Astrocyte (in vitro differentiated cells and primary cell): Measurements from ENCODE around the gene ZC3H11A. TPM values are rescaled to one million over a fixed set of nuclear protein-coding genes. Genes with fewer than 3 reads are reported as not detected.
"Not testable (repeated sequence)": the region's sequence is repeated elsewhere in the genome, so short reads cannot be mapped to it uniquely, and the experiment has no call there.

Experiments
- DNase-seq: peaks from one replicate; pipeline ENCODE4 v3.0.0-alpha.2; 2010; ENCODE audit warnings: low read depth
- FAIRE-seq: peaks from 2 replicates; lab custom pipeline; 2011; peaks lifted over from hg19 to GRCh38; lab: Jason Lieb, UNC
- H2AFZ ChIP-seq: 2 replicates; pipeline ENCODE4 v1.6.0; 2012; ENCODE audit warnings: low read depth, low read length, inconsistent platforms
- H3K27ac ChIP-seq: 2 replicates; pipeline ENCODE4 v1.5.1; 2011; ENCODE audit warnings: low read depth, low read length, inconsistent platforms
- H3K27me3 ChIP-seq: 2 replicates; pipeline ENCODE4 v1.6.0; 2011; ENCODE audit warnings: low read length, inconsistent platforms; ENCODE audit not compliant: insufficient read depth
- H3K36me3 ChIP-seq: 2 replicates; pipeline ENCODE4 v1.5.1; 2011; ENCODE audit warnings: low read length, inconsistent platforms; ENCODE audit not compliant: insufficient read depth
- H3K4me1 ChIP-seq: 2 replicates; pipeline ENCODE4 v1.5.1; 2011; ENCODE audit warnings: low read length, inconsistent platforms; ENCODE audit not compliant: insufficient read depth
- H3K4me2 ChIP-seq: 2 replicates; pipeline ENCODE4 v1.6.0; 2012; ENCODE audit warnings: low read length, inconsistent platforms
- H3K4me3 ChIP-seq: 2 replicates; pipeline ENCODE4 v1.5.1; 2011; ENCODE audit warnings: low read depth, mild to moderate bottlenecking, low read length, inconsistent platforms; ENCODE audit not compliant: insufficient read depth
- H3K79me2 ChIP-seq: 2 replicates; pipeline ENCODE4 v1.6.0; 2012; ENCODE audit warnings: mild to moderate bottlenecking, low read length, inconsistent platforms; ENCODE audit not compliant: insufficient read depth
- H3K9ac ChIP-seq: 2 replicates; pipeline ENCODE4 v1.6.0; 2012; ENCODE audit warnings: mild to moderate bottlenecking, low read length, inconsistent platforms
- H3K9me3 ChIP-seq: 2 replicates; pipeline ENCODE4 v1.5.1; 2012; ENCODE audit warnings: low read depth, mild to moderate bottlenecking, low read length, inconsistent platforms; ENCODE audit not compliant: insufficient read depth
- H4K20me1 ChIP-seq: 2 replicates; pipeline ENCODE4 v1.6.0; 2012; ENCODE audit warnings: low read length, inconsistent platforms; ENCODE audit not compliant: insufficient read depth
- H3K27ac Mint-ChIP-seq: one replicate; pipeline ENCODE4 v1.8.0; 2021; ENCODE audit warnings: mild to moderate bottlenecking, mixed read lengths; ENCODE audit not compliant: unreplicated experiment
- H3K27me3 Mint-ChIP-seq: one replicate; pipeline ENCODE4 v1.8.0; 2021; ENCODE audit warnings: low read depth, mixed read lengths; ENCODE audit not compliant: unreplicated experiment
- H3K36me3 Mint-ChIP-seq: one replicate; pipeline ENCODE4 v1.8.0; 2021; ENCODE audit warnings: low read depth, mixed read lengths; ENCODE audit not compliant: unreplicated experiment
- H3K4me1 Mint-ChIP-seq: one replicate; pipeline ENCODE4 v1.8.0; 2021; ENCODE audit warnings: low read depth, mixed read lengths; ENCODE audit not compliant: unreplicated experiment
- H3K4me3 Mint-ChIP-seq: one replicate; pipeline ENCODE4 v1.8.0; 2021; ENCODE audit warnings: mild to moderate bottlenecking, moderate library complexity, mixed read lengths; ENCODE audit not compliant: unreplicated experiment
- H3K9me3 Mint-ChIP-seq: one replicate; pipeline ENCODE4 v1.8.0; 2021; ENCODE audit warnings: mild to moderate bottlenecking, mixed read lengths; ENCODE audit not compliant: unreplicated experiment
- CTCF ChIP-seq: IDR thresholded peaks from 2 replicates; pipeline ENCODE4 v1.5.1; 2011; ENCODE audit warnings: low read depth, mild to moderate bottlenecking, inconsistent platforms, low read length, moderate library complexity; ENCODE audit not compliant: insufficient read depth
- EZH2 ChIP-seq: IDR thresholded peaks from 2 replicates; pipeline ENCODE4 v1.6.1; 2012; ENCODE audit warnings: mild to moderate bottlenecking, low read length, inconsistent platforms; ENCODE audit not compliant: insufficient read depth
- total RNA-seq: library from RNA; stranded (reverse); gene quantifications from 2 replicates; pipeline ENCODE4 v1.2.1, GENCODE V29; 2021

ZC3H11A gene
- total RNA-seq, 1 donor from 2014 or later = 87.4 TPM

GRCh38 chr1:203751618-203752361, 43.6 kb upstream of the ZC3H11A start:
- H4K20me1 ChIP-seq, H3K36me3 Mint-ChIP-seq, H3K27ac Mint-ChIP-seq, H3K4me2 ChIP-seq, DNase-seq, H3K9me3 Mint-ChIP-seq, H3K4me3 Mint-ChIP-seq, H3K27me3 ChIP-seq, H3K27me3 Mint-ChIP-seq, H3K4me1 ChIP-seq, H3K9ac ChIP-seq, H3K36me3 ChIP-seq, H3K9me3 ChIP-seq, FAIRE-seq, H3K27ac ChIP-seq, H2AFZ ChIP-seq, H3K4me3 ChIP-seq, H3K79me2 ChIP-seq: not testable (repeated sequence)
- H3K4me1 Mint-ChIP-seq = peaks cover 15% of the 10 kb centered on the region

GRCh38 chr1:203754455-203754864, 41.0 kb upstream of the ZC3H11A start:
- no peak for TF ChIP-seq EZH2
- no peak for TF ChIP-seq CTCF
- no peaks in the 10 kb centered on the region for H3K36me3 Mint-ChIP-seq
- H3K27ac Mint-ChIP-seq = peak overlapping the region; percentile 44
- no peak overlapping the region for H3K4me3 Mint-ChIP-seq
- H3K4me2 ChIP-seq = no peak overlapping the region
- H3K9me3 ChIP-seq = no peaks in the 10 kb centered on the region
- no peaks in the 10 kb centered on the region for H3K27me3 ChIP-seq
- H2AFZ ChIP-seq = no peak overlapping the region
- no peak overlapping the region for H3K4me3 ChIP-seq
- peaks cover 5% of the 10 kb centered on the region for H3K4me1 ChIP-seq
- H3K36me3 ChIP-seq = no peaks in the 10 kb centered on the region
- peaks cover 16% of the 10 kb centered on the region for H3K4me1 Mint-ChIP-seq
- no peaks in the 10 kb centered on the region for H3K27me3 Mint-ChIP-seq
- FAIRE-seq (no peak), DNase-seq (no peak)
- no peaks in the 10 kb centered on the region for H3K79me2 ChIP-seq
- no peak overlapping the region for H3K9ac ChIP-seq
- H3K9me3 Mint-ChIP-seq = no peaks in the 10 kb centered on the region
- H4K20me1 ChIP-seq = no peaks in the 10 kb centered on the region
- H3K27ac ChIP-seq = no peak overlapping the region

- Histone ChIP-seq H3K27me3 (no peaks in the 10 kb centered on the region), H3K4me2 (no peak overlapping the region), H3K9ac (no peak overlapping the region), H3K27ac (no peak overlapping the region), H3K4me1 (no peaks in the 10 kb centered on the region), H3K4me3 (no peak overlapping the region), H3K9me3 (no peaks in the 10 kb centered on the region), H3K36me3 (no peaks in the 10 kb centered on the region), H3K79me2 (no peaks in the 10 kb centered on the region), H4K20me1 (no peaks in the 10 kb centered on the region), H2AFZ (no peak overlapping the region)
- H3K27me3 Mint-ChIP-seq = no peaks in the 10 kb centered on the region
- no peak overlapping the region for H3K4me3 Mint-ChIP-seq
- DNase-seq = no peak
- no peak overlapping the region for H3K27ac Mint-ChIP-seq
- FAIRE-seq = no peak
- H3K9me3 Mint-ChIP-seq = no peaks in the 10 kb centered on the region
- no peak for TF ChIP-seq CTCF
- TF ChIP-seq EZH2 = no peak
- H3K36me3 Mint-ChIP-seq = no peaks in the 10 kb centered on the region
- H3K4me1 Mint-ChIP-seq = peaks cover 12% of the 10 kb centered on the region
Observed at GRCh38 chr1:203756036-203756435, 39.4 kb upstream of the ZC3H11A start.

GRCh38 chr1:203758749-203759148, 36.7 kb upstream of the ZC3H11A start:
- not testable (repeated sequence) for FAIRE-seq, H3K4me3 Mint-ChIP-seq, H3K4me1 Mint-ChIP-seq

More at GRCh38 chr1:203758749-203759148, 36.7 kb upstream of the ZC3H11A start:
- not testable (repeated sequence) for H3K36me3 Mint-ChIP-seq, DNase-seq, H3K9ac ChIP-seq, H3K36me3 ChIP-seq, H3K27ac Mint-ChIP-seq, H3K79me2 ChIP-seq, H3K9me3 ChIP-seq, H4K20me1 ChIP-seq, H3K27me3 ChIP-seq, H2AFZ ChIP-seq, H3K4me1 ChIP-seq, H3K9me3 Mint-ChIP-seq, H3K4me2 ChIP-seq, H3K4me3 ChIP-seq, H3K27ac ChIP-seq, H3K27me3 Mint-ChIP-seq
